Activated T-cell treated with anti-CD3 and anti-CD28 coated beads for 48 hours (primary cell): Measurements from ENCODE around the gene HEXA.

Experiments used
- DNase-seq: peaks from one replicate; pipeline ENCODE4 v3.0.0-alpha.2; 2020; ENCODE audit warnings: low read depth

HEXA gene

DNA sequence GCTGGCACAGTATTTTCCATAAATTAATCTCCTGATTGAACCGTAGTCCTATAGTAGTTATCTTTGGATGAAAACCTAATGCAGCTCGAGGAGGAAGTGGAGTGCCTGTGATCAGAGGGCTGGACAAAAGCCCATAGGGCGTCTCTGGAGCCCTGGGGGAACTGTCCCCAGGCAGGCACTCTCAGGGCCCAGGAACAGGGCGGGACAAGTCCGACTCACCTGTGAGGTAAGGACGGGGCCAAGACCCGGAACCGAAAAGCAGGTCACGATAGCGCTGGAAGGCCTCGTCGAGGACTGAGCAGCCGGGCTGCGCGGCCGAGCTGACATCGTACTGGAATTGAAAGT is 341 bp downstream of the HEXA start:
- DNase-seq = no peak

DNA sequence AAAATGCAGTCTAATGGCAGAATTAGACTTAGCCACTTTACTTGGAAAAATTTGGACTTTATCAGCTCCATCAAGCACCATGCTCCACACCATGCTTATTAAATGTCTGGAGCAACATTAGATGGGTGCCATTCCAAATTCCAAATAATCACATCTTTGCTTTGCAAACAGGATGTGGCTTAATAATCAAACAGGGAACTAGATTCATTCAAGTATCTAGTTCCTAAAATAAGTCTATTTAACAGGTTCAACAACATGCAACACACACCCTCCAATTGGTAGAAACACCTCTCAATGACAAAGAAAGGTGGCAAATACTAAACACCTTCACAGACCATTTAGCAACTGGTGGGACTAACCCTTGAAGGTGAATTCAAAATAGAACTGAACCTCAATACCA is 3.5 kb downstream of the HEXA start:
- no peak for DNase-seq

GRCh38 chr15:72369964-72370363 is 5.8 kb downstream of the HEXA start:
- no peak for DNase-seq

DNA sequence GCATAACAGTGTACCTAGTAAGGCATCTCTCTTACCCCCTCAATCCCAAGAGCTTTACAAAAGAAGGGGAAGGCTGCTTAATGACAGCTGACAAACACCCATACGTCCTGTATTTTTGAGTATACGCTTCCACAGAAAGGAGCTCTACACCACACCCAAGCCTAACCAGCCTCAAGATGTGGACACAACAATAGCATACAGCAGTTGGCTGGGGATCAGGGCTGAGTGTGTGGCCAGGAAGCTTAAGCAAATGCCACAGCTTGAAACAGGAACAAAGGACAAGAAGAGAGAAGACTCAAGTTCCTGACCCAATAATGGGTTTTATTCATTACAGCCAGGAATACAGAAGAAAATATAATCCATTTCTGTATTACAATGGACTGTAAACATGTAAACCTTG is 6.9 kb downstream of the HEXA start:
- no peak for DNase-seq

- DNase-seq = no peak
Observed at GRCh38 chr15:72368325-72368724, 7.5 kb downstream of the HEXA start.

- no peak for DNase-seq
Observed at GRCh38 chr15:72365844-72366243, 10.0 kb downstream of the HEXA start.

DNA sequence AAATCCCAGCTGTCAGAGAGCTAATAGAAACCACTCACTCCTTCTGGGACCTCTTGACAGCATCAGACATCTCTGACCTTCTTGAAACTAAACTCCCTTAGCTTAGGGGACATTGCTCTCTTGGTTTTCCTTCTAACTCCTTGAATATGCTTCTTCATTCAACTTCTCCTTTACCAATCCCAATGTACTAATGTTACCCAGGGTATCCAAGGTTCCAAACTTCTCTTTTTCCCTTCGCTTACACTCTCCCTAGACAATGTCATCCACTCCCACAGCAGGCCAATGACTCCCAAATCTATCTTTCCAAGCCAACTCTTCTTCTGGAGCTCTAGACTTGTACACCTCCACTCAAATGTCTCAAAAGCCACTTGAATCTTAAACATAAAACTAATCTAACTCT is 14.6 kb downstream of the HEXA start:
- no peak for DNase-seq

GRCh38 chr15:72358650-72359171 is 17.1 kb downstream of the HEXA start:
- no peak for DNase-seq

DNA sequence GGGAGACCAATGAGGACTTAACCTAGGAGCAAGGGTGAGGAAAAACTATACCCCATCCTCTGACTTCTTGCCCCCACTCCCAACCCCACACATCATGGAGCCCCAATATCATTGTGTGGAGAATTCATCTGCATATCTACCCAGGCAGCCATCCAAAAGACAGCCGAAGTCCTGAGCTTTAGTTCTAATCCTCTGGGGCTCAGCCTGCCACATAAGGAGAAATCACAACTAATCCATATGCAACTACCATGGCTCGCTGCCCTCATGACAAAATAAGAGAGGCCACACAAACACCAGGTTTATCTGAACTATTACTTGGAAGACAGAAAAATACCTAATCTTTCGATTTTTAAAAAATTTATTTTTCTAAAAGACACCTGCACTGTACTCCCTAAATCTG is 17.7 kb downstream of the HEXA start:
- DNase-seq = no peak

DNA sequence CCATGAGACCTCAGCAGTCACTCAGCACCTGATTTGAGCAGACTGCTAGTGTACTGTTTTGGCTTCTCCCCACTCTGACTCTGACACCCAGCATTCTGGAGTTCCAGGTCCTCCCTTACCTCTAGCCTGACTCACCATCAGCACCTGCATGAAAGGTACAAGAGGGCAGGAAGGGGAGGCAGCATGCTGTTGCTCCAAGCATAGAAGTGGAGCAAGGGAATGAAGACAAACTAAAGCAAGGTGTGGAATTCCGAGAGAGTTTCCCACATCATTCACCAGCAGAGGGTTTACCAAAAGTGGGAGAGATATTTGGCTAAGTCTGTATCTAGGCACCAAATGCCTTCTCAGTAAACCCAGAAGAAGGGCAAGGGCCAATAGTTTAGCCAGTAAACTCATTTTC is 21.3 kb downstream of the HEXA start:
- DNase-seq = no peak

- DNase-seq = no peak
Observed at GRCh38 chr15:72353266-72353665, 22.5 kb downstream of the HEXA start.

DNA sequence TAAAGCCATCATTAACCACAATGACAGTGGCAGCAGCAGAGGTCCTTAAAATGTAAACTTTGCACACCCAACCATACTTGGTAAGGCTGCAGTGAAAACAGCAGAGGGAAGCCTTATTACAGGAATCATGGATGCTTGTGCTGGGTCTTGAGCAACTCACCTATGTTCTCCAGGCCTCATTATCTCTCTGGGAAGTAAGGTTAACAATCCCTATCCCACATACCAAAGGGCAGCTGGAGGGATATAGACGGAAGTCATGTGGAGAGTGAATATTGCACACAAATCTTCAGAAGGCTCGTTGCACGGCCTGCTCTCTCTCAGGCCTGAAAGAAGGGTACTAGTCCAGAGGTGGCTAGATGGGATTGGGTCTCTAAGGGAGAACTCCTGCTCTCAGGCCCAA is 30.0 kb downstream of the HEXA start:
- DNase-seq = no peak

GRCh38 chr15:72345280-72345679 is 30.5 kb downstream of the HEXA start:
- DNase-seq = no peak

DNA sequence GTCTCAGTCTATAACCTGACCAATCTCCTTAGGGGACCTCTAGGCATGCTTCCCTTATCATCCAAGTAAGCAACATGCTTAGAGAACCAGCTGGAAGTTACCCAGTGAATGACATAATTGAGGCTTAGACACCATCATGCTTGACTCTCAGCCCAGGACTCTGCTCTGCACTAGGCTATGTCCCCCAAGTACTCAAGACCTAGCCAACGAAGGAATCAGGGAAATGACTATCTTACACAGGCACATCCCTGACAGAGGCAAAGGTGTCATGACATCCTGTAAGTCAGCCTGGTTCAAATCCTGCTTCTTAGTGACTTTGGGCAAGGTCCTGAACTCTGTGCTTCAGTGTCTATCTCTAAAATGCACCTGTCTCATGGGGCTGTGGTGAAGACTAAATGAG is 31.2 kb downstream of the HEXA start:
- no peak for DNase-seq

DNA sequence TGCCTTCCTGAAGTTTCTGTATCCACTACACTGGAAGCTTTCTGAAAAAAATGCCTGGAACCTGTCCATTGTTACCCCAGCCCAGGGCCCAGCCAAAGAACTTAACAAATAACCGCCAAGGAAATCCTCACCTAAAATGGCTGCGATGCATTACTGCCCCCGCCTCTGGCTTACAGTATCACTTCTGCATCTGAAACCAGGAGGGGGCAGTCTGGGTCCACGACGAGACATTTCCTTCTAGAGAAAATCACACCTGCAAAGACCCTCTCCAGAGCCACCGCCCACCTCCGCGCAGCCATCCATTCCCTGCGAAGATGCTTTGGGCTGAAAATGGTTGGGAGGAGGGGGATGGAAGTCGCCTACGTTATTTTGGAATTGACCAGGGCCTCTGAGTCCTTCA is 33.4 kb downstream of the HEXA start:
- DNase-seq = peak; percentile 12

DNA sequence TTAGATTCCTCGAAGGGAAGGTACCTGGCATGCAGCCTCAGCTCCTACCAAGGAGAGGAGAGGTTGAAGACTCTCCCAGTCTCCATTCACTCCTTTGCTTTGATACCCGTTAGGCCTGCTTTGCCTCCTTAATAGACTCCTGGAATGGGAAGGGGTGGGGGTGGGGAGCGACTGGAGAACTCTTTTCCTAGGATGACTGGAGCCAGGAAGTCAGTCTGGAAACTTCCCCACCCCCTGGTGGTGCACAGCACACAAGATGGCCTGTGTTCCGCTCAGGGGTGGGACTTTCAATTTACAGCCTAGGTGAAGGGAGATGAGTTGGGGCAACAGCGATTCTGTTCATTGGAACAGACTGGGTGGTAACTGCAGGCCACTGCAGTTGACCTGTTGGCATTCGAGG is 34.5 kb downstream of the HEXA start:
- DNase-seq = no peak

DNA sequence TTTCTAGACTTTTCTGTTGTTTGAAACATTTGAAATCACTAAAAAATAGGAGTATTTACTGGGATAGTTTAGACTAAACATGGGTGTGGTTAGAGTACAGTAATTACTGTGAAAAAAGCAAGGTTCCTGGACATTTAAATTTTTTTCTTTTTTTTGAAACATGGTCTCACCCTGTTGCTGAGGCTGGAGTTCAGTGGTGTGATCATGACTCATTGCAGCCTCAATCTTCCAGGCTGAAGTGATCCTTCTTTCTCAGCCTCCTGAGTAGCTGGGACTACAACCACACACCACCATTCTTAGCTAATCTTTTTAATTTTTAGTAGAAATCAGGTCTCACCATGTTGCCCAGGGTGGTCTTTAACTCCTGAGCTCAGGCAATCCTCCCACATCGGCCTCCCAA is 35.4 kb downstream of the HEXA start:
- DNase-seq = no peak

DNA sequence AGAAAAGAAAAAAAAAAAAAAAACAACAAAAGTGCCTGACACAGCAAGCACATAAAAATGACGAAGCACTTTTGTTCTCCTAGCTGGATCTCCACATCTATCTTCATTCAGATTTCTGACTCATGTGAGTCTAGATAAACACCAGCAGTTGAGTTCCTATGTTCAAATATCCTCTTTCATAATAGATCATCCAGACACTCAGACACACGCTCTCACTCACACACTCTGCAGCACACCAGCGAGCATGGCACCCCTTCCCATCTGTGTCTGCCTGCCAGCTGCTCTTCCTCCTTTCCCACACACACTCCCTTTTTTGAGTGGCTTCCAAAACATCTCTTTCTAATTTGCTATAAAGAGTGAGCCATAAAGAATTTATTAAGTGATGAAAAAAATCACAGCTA is 36.0 kb downstream of the HEXA start:
- DNase-seq = no peak

GRCh38 chr15:72338617-72339321 is 37.0 kb downstream of the HEXA start:
- no peak for DNase-seq

DNA sequence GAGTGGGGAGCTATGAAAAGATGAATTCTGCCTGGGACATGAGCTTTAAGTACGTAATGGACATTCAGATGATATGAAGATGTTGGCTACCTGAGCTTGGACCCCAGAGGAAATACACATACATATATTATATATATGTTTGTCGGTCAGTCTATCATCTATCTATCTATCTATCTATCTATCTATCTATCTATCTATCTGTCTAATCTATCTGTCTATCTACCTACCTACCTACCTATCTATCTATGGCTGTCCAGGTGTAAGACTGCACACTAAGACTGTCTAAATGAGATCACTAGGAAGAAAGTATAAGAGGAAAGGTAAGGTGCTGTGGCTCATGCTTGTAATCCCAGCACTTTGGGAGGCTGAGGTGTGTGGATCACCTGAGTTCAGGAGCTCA is 37.7 kb downstream of the HEXA start:
- no peak for DNase-seq

- DNase-seq = no peak
Observed at GRCh38 chr15:72334842-72335241, 41.0 kb downstream of the HEXA start.

- DNase-seq = no peak
Observed at GRCh38 chr15:72331021-72331420, 44.8 kb downstream of the HEXA start.

DNA sequence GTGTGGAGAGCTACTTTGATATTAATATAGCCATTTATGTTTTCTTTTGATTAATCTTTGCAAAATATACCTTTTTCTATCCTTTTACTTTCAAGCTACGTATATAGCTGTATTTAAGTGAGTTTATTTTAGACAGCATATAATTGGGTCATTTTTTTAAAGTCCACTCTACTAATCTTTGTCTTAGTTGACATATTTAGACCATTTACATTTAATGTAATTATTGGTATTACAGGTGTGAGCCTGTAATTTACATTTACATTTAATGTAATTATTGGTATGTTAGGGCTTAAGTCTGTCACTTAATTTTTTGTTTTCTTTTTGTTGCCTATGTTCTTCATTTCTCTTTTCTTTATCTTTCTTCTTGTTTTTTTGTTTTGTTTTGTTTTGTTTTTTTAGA is 52.1 kb downstream of the HEXA start:
- DNase-seq = no peak

DNA sequence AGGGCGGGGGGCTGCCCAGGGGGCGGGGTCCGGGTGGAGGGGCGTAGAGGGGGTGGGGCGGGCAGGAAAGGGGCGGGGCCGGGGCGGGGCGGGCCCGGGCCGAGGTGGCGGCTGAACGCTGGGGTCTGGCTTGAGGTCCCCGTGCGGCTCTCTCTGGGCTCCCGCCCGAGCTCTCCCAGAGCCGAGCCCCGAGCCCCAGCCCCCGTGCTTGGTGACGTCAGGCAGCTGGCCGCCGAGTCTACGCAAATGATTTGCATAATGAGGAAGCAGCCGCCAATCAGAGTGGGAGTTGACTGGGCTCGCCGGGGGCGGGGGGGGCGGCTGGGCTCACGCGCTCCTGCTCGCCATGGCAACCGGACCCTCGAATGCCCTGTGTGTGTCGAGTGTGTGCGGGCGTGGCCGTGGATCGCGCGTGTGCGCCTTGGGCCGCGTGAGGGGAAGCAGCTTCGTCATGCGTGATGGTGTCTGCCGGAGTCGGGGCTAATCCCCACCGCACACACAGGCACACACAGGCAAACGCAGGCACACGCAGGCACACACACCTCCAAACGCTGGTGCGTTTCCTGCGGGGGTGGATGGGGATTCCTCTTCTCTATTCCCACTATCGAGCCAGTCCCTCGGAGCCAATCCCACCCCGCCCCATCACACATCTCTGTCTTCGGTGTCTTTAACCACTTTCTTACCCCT is 55.7 kb downstream of the HEXA start, which contains the start of gene CELF6:
CELF6 (minus strand) TSS at position 173 of the 687 bp plus-strand sequence. CDS start 283 bp downstream, outside the sequence.
- peak; percentile 53 for DNase-seq
